Sciatic nerve (tissue), 2 donors: ENCODE results near the gene BDKRB2. TPM values are rescaled to one million over a fixed set of nuclear protein-coding genes. Genes with fewer than 3 reads are reported as not detected.

Experiments
- ATAC-seq: fragments of 200-7000 bp; cut with Tn5 transposase; one replicate; pipeline ENCODE4 v1.9.1; 2020; ENCODE audit warnings: mild to moderate bottlenecking, moderate library complexity
- DNase-seq: peaks from one replicate; pipeline ENCODE4 v3.0.0-alpha.2; 2020; ENCODE audit warnings: low spot score
- intact Hi-C: fragments of 100-400 bp; cut with DNase I; formaldehyde crosslinking; loops from one replicate; pipeline ENCODE4 v1.14.2; 2022
- total RNA-seq: library from RNA; stranded (reverse); fragmentation: NEBNext Ultra II Directional; extraction: Animal tissue kit (Norgen Biotek cat#: 25700); gene quantifications from one replicate; pipeline ENCODE4 v1.2.1, GENCODE V29; 2021
- donor health status: DM: no; HTN: no; CAD: no.
- donor health status: DM: no; HTN: no; CAD: no.

BDKRB2 gene
- 50.4 TPM for total RNA-seq

GRCh38 chr14:96204151-96205058, at the start of gene BDKRB2:
Gene BDKRB2, plus strand, starts transcription at chr14:96204839. Its CDS starts 32,269 bp downstream, at chr14:96237108.
- ATAC-seq (peak; percentile 96), DNase-seq (peak; percentile 85)
- intact Hi-C loops, result no loop called here

- intact Hi-C loops, result no loop called here
- ATAC-seq (no peak), DNase-seq (no peak)
Observed at GRCh38 chr14:96154900-96155299, 49.7 kb upstream of the BDKRB2 start.

- ATAC-seq (no peak), DNase-seq (peak; percentile 25)
- intact Hi-C loops, result no loop called here
Observed at GRCh38 chr14:96156804-96157760, 47.6 kb upstream of the BDKRB2 start.

GRCh38 chr14:96158735-96159134, 45.9 kb upstream of the BDKRB2 start:
- no peak for ATAC-seq
- no peak for DNase-seq
- intact Hi-C loops, result no loop called here

- ATAC-seq (no peak), DNase-seq (no peak)
- intact Hi-C loops, result no loop called here
Observed at GRCh38 chr14:96160076-96160912, 44.3 kb upstream of the BDKRB2 start.

- intact Hi-C loops, result no loop called here
- peak; percentile 15 for DNase-seq
- no peak for ATAC-seq
Observed at GRCh38 chr14:96160913-96161310, 43.7 kb upstream of the BDKRB2 start.

- ATAC-seq (no peak), DNase-seq (no peak)
- intact Hi-C loops, result no loop called here
Observed at GRCh38 chr14:96161636-96162035, 43.0 kb upstream of the BDKRB2 start.

GRCh38 chr14:96162265-96162664, 42.4 kb upstream of the BDKRB2 start:
- DNase-seq (peak; percentile 31), ATAC-seq (no peak)
- intact Hi-C loops, result no loop called here

- DNase-seq (peak; percentile 45), ATAC-seq (no peak)
- intact Hi-C loops, result no loop called here
Observed at GRCh38 chr14:96162741-96163140, 41.9 kb upstream of the BDKRB2 start.

- ATAC-seq, result no peak
- intact Hi-C loops, result no loop called here
Observed at GRCh38 chr14:96164861-96165490, 39.7 kb upstream of the BDKRB2 start.

GRCh38 chr14:96165493-96166436, 38.9 kb upstream of the BDKRB2 start:
- ATAC-seq (no peak), DNase-seq (peak; percentile 32)
- intact Hi-C loops, result no loop called here

More at GRCh38 chr14:96164861-96165490, 39.7 kb upstream of the BDKRB2 start:
- peak; percentile 47 for DNase-seq

- intact Hi-C loops, result no loop called here
- no peak for ATAC-seq
- DNase-seq, result no peak
Observed at GRCh38 chr14:96166461-96167223, 38.0 kb upstream of the BDKRB2 start.

GRCh38 chr14:96167224-96168148, 37.2 kb upstream of the BDKRB2 start:
- ATAC-seq (no peak), DNase-seq (peak; percentile 47)
- intact Hi-C loops, result no loop called here

- DNase-seq (peak; percentile 13), ATAC-seq (no peak)
- intact Hi-C loops, result no loop called here
Observed at GRCh38 chr14:96168581-96168980, 36.1 kb upstream of the BDKRB2 start.

GRCh38 chr14:96170961-96171592, 33.6 kb upstream of the BDKRB2 start:
- intact Hi-C loops, result no loop called here
- peak; percentile 47 for DNase-seq
- ATAC-seq, result no peak
